ENCODE measurements around the gene POLR2F.
"Not testable (repeated sequence)": the region's sequence is repeated elsewhere in the genome, so short reads cannot be mapped to it uniquely, and the experiment has no call there.

Gene POLR2F

DNA sequence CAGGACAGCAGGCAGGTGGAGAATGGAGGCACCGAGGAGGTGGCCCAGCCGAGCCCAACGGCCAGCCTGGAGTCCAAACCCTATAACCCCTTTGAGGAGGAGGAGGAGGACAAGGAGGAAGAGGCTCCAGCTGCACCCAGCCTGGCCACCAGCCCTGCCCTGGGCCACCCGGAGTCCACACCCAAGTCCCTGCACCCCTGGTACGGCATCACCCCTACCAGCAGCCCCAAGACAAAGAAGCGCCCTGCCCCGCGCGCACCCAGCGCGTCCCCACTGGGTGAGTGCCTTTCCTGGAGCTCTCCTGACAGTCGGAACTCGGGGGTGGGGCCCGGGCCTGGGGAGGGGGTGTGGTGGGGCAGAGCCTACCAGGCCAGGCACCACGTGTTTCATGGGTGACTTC is 27.7 kb upstream of the POLR2F start:
- no peak for DNase-seq

DNA sequence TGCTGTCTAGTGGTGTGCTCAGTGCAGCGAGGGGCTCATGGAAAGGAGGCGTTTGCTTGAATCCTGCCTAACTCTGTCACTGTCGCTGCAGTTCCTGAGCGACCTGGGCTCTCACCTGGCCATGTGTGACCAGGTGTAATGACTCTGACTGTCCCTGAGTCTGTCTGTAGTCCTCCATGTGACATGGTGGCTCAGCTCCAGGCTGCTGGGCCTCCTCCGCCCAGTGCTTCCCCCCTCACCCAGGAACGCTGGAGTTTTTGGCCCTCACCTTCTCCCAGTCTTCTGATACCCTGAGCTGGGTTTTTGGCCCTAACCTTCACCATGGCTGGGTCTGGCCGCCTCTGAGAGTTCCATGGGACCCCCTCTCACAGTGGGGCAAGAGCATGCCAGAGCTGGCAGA is 27.1 kb upstream of the POLR2F start:
- DNase-seq: no peak

DNA sequence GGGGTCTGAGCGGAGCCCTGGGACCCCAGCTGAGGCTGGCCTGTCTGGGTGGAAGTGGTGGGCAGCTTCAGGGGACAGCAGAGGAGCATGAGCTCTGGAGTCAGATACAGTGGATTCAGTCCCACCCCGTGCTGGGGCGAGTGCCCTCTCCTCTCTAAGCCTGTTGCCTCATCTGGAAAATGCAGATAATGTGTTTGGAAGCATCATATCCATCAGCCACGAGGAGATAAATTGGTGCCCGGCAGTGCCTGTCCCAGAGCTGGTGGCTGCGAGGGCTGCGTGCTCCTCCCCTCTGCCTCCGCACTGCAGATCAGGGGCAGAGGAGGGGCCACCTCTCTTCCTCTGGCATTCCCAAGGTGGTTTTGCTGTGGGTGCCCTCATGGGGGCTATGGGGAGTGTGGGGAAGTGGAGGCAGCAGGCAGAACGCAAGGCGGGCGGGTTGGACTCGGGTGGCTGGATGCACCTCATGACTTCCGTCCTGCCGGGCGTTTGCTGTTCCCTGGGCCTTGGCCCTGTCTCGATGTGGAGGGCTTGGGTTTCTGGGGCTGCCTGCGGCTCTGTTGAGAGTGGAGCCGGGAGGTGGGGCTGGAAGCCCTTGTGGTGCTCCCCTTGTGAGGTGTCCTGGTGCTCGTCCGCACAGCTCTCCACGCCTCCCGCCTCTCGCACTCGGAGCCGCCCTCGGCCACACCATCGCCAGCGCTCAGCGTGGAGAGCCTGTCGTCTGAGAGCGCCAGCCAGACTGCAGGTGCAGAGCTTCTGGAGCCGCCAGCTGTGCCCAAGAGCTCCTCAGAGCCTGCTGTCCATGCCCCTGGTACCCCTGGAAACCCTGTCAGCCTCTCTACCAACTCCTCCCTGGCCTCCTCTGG is 26.5 kb upstream of the POLR2F start:
- DNase-seq: no peak

DNA sequence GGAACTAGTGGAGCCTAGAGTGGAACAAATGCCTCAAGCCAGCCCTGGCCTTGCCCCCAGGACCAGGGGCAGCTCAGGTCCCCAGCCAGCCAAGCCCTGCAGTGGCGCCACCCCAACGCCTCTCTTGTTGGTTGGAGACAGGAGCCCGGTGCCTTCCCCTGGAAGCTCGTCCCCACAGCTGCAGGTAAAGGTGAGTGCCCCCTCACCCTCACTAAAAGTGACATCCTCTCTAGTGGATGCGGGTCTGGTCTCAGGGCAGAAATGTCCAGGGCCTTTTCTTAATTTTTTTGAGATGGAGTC is 25.9 kb upstream of the POLR2F start:
- DNase-seq: no peak

DNA sequence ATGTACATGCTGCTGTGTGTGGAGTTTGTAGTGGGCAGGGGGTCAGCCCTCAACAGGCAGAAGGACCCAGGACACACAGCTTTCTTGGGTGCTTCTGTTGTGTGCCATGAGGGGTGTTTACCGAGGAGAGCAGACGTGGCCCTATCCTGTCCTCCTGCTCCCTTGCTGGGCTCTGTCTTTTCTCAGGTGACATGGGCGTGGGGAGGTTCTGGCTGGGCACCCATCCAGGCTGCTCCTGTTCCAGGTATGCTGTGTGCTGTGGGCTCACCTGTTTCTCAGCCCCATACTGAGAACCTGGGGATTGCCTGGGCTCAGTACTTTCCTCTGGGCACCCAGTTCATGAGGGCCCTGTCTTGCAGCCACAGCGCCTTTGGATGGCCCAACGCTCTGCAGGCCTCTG is 24.1 kb upstream of the POLR2F start:
- no peak for DNase-seq

DNA sequence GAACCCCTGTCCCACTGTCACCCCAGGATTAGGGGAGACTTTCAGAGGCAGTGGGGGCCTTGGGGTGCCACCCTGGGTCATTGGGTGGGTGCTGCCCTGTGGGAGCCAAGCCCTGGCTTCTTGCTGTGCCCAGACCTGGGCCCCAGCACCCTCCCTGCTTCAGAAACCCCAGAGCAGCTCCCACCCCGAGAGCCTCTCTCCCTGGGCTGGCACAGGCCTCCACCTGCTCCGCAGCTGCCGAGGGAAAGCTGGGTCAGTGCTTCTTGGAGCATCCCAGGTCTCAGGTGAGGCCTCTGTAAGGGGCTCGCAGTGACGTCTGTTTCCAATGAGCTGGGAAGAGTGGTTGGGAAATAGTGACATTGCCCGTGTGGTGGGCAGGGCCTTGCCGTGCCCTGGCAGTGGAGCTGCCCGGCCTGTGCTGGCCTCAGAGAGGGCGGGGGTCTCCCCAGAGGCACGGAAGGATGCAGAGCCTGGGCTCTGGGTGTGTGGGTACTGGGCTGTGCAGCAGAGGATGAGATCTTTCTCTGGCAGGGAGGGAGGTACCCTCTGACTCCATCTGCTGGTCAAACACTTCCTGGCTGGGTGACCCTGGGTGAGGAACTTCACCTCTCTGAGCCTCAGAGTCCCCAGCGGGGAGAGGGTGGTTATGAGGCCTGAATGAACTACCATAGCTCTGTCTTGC is 23.1 kb upstream of the POLR2F start:
- no peak for DNase-seq

DNA sequence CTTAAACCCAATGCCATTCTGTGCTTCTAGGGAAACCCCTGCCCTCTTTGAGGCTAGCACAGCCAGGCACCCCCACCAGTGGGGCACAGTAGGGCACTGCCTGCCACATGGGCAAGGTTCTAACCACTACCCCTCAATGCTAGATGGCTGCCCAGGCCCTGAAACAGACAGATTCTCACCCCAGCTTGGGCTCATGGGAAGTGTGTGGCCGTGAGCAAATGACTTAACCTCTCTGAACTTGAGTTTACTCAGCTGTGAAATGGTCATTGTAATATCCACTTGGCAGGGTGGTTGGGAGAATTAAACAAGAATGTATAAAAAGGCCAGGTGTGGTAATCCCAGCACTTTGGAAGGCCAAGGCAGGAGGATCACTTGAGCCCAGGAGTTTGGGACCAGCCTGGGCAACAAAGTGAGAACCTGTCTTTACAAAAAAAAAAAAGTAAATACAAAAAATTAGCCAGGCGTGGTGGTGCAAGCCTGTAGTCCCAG is 22.5 kb upstream of the POLR2F start:
- no peak for DNase-seq

DNA sequence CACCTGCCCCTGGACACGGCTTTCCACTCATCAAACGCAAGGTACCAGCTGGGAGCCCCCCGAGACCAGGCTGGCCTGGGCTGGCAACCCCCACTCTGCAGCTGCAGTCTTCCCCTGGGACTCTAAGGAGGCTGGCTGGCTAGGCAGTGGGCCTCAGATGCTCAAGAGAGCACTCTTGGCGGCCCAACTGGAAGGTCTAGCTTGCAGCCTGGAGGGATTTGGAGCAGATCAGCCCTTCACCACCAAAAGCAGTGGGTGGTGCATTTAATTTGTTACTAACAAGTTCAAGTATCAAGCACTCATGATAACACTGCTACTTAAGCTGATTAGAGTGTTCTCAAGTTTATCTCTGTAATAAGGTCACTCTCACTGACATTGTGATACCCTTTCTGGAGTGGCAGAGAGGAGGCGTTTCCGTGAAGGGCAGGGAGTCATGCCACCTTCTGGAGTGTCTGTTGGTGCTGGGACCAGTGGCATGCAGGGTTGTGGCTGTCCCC is 21.6 kb upstream of the POLR2F start:
- no peak for DNase-seq

DNA sequence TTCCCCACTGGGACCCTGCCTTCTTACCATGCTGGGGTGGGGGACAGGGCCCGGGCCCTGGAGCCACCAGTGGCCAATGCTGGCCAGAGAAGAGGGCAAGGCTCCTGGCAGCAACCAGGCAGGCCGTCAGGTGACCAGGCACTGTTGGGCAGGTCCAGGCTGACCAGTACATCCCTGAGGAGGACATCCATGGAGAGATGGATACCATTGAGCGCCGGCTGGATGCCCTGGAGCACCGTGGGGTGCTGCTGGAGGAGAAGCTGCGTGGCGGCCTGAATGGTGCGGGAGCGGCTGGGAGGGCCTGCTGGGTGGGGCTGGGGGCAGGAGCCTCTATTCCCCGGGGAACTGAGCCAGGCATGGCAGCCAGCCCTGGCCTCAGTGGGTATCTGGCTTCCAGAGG is 21.1 kb upstream of the POLR2F start:
- no peak for DNase-seq

DNA sequence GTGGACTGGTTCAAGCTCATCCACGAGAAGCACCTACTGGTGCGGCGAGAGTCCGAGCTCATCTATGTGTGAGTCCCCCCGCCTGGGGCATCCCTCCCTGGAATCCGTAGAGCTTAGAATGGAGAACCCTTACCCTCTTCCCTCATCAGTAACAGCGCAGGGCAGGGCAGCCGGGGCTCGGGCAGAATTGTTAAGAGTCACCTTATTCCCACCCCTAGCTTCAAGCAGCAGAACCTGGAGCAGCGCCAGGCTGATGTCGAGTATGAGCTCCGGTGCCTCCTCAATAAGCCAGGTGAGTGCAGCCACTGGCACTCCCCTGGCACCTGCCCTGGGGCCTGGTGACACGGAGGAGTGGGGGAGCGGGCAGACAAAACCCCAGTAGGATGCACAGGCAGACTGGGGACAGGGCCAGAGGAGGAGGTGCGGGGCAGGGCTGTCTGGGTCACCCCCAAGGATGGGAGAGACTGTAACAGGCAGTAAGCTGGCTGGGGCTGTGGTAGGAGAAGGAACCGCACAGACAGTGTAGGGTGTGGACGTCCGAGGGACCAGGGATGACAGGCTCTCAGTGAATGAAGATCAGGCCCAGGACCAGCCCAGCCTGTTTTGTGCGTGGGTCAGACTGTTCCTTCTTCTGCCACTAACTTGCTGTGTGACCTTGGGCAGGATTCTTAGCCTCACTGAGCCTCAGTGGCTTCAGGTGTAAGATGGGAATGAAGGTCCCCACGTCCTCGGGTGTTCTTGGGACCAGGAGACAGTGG is 20.5 kb upstream of the POLR2F start:
- DNase-seq: no peak

DNA sequence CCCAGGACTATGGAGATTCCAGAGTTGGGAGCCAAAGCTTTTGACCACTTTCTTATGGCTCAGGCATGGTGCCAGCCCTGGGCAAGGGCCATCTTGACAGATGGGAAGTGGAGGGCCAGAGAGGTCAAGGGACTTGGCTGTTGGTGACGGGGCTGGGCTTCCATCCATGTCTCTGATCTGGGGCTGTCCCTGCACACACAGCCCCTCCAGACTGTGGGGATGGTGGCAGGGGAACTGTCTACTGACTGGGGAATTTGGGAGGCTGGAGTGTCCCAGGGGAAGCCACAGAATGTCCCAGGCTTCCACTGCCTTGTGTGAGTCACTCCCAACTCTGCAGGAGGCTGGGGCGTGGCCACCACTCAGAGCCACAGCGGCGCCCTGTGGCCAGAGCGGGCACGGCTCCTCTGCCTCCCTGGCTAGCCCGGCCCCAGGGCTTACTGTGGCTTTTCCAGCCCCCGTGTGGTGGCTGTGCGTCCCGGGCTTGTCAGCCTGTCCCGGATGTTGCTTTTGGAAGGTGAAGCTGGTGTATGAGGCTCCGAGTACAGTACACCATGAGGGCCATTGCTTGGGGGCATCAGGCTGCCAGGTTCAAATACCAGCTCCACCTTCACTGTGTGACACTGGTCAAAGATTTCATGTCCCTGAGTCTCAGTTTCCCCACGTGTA is 19.7 kb upstream of the POLR2F start:
- DNase-seq: peak; percentile 35

DNA sequence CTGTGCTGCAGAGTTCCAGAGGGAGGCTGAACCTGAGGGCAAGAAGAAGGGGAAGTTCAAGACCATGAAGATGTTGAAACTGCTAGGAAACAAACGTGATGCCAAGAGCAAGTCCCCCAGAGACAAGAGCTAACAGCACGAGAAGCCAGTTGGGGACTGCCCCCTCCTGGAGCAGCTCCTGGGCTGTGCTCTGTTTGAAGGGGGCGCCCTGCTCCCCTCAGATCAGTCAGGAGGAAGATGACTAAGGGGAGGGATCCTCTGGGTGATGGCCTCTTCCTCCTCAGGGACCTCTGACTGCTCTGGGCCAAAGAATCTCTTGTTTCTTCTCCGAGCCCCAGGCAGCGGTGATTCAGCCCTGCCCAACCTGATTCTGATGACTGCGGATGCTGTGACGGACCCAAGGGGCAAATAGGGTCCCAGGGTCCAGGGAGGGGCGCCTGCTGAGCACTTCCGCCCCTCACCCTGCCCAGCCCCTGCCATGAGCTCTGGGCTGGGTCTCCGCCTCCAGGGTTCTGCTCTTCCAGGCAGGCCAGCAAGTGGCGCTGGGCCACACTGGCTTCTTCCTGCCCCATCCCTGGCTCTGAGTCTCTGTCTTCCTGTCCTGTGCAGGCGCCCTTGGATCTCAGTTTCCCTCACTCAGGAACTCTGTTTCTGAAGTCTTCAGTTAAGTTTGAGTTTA is 12.7 kb upstream of the POLR2F start:
- no peak for DNase-seq

DNA sequence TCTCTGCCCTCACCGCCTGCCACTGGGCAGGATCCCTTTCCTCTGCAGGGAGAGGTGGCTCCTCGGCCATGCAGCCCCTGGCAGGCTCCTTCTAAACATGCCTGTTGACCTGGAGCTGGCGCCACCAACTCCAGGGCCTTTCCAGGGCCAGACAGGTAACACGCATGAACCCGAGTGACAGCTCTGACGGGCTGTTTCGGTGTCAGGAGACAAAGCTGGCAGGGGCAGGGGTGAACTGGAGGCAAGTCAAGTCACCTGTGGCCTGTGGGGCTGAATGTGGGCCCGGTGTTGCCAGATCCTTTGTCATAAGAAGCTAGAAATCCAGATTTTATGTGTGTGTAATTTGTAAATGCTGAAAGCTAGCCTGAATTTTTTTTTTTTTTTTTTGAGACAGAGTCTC is 11.4 kb upstream of the POLR2F start:
- no peak for DNase-seq

DNA sequence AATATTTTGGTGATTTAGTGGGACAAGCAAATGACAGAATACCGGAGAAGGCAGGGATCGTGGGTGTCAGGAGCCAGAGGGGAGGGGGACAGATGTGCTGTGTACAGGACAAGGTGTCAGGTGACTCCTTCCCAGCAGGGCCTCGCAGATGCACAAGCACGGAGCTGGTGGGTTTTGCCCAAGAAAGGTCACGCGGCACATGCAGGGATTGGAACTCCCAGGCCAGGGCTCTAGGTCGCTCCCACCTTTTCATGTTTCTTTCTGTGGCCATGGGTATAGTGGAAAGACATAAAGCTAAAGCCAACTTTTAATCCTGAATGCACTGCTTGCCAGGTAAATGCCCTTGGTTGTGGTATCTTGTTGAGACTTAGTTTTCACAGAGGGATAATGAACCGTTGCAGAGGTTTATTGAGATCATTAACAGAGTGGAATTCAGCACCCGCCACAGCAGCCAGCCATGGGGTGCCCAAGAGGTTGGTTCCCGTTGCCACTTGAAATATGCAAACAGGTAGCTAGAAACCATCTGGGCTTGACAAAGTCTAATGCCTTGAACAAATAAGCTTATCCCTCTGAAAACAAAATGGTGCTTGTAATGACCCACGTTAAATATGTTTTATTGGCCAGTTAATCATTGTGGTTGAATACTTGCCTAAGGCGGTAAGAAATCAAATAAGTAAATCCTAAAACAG is 10.2 kb upstream of the POLR2F start:
- no peak for DNase-seq

DNA sequence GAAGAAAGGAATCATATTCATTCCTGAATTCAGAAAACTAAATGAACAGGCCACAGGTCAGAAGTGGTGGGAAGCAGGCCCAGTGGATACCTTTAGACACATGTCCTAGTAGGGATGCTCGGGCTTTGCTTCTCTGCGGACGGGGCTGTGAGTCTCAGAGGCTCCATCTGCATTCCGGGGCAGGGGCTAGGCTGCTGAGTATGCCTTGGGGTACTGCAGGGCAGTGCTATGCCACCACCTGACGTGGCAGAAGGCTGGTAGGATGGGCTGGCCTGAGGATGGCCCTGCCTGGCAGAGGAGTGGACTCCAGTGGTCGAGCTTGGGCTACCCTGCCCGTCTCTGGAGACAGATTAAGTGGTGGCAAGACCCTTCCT is 9.7 kb upstream of the POLR2F start:
- DNase-seq: no peak

DNA sequence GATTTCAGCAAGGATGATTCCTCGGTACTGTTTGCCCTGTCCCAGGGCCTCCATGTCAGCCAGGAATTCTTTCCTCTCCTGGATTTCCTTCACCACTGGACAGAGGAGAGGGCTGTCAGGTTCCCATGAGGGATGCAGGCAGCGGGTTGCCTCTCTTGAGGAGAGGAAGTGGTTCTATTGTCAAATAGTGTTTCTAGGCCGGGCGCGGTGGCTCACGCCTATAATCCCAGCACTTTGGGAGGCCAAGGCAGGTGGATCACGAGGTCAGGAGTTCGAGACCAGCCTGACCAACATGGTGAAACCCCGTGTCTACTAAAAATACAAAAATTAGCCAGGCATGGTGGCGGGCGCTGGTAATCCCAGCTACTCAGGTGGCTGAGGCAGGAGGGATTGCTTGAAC is 9.1 kb upstream of the POLR2F start:
- not testable (repeated sequence) for DNase-seq

DNA sequence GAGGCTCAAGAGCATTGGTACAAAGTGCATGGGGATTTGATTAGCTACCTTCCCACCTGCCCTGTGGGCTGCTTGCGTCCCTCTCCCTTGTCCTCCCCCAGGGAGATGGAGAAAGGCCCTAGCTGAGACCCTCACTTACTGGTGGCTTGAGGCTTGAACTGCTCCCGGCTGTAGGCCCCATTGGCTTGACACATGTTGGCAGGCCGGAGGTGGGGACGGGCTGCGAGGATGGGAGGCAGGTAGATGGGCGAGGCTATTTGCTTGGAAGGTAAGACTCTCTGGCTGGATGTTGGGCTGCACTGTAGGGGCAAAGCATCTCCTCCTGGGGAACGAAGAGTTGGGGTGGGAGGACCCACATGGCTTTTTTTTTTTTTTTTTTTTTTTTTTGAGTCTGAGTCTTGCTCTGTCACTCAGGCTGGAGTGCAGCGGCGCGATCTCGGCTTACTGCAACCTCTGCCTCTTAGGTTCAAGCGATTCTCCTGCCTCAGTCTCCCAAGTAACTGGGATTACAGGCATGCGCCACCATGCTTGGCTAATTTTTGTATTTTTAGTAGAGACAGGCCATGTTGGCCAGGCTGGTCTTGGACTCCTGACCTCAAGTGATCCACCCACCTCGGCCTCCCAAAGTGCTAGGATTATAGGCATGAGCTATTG is 6.2 kb upstream of the POLR2F start:
- not testable (repeated sequence) for DNase-seq

DNA sequence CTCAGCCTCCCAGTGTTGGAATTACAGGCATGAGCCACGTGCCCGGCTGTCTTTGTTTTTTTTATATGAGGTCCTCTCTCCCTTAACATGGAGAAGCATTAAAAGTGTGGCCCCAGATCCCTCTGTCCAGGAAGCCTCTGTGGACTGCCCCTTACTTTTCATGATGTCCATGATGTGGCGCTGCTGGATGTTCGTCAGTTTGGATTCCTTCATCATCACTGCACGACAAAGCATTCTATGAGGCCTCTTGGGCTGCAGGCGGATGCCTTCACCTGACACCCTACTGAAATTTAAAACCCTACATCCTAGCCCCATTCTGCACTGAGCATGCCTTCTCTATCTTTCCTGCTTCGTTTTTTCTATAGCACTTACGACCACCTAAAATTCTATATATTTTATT is 2.2 kb upstream of the POLR2F start:
- no peak for DNase-seq

DNA sequence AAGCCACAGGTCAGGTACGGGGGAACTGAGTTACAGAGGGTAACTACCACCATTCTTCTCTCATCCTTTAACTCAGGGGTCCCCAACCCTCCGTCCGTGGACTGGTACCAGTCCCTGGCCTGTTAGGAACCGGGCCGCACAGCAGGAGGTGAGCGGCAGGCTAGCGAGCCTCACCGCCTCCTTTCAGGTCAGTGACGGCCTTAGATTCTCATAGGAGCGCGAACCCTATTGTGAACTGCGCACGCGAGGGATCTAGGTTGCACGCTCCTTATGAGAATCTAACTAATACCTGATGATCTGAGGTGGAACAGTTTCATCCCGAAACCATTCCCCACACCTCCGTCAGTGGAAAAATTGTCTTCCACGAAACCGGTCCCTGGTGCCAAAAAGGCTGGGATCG is 870 bp upstream of the POLR2F start:
- DNase-seq: not testable (repeated sequence)

DNA sequence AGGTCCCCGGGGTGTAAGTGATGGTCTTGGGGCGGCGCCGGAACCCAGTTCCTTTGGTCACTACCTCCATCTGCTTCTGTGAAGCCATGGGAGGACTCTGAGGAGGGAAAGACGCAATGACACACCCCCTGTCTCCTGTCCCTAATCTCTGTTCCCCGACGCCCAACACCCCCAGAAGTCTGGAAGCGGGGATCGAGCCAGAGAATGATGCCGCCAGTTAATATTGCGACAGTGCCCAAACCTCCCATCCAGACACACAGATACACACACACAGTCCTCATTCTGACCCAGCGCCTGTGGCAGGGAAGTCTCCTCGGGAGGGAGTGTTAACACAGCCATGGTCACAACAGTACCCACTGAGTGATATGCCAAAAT is 450 bp upstream of the POLR2F start:
- peak; percentile 44 for DNase-seq

DNA sequence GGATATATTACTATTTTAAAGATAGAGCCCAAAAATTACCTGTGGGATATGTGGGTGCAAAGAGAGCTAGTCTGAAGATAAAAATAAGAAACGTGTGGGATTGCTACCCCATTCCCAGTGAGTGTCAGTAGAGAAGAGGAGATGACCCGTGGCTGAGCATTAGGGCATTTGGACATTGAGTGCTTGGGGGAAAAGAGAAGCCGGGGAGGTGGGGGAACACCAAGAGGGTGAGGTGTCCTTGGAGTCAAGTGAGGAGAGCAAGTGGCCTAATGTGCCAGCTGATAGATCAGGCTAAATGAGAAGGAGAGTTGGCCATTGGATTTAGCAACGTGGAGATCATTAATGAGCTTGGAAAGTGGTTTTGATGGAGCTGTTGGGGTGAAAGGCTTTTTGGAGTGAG is 1.2 kb downstream of the POLR2F start:
- DNase-seq: no peak

Data from NCI-H2227 treated with DMSO at 0.1 percent for 48 hours (cell line).